ENCODE results near the gene PLCB1. TPM values are rescaled to one million over a fixed set of nuclear protein-coding genes. Genes with fewer than 3 reads are reported as not detected.

PLCB1 gene
- total and polyA plus RNA-seq, 10 of the 15 experiments (the other 5 are each of a cell fraction or from before 2014, with no cell fraction given): 0.05 to 5.3 (median 0.17) TPM; not detected in 1

- ATAC-seq (no peak), DNase-seq (ENCODE audit: low read depth, low spot score) (no peak), FAIRE-seq (no peak)
- no peaks in the 10 kb centered on the region for H4K20me1 ChIP-seq (ENCODE audit: control insufficient read depth, insufficient read depth)
- RAD21 ChIA-PET (ENCODE audit: unreplicated experiment): interaction anchor here (4.0 to 4.2 kb wide), 2 partner anchors 675 to 784 kb away, joined by 66 to 72 read pairs; no protein-coding TSS in a partner anchor
- 0% methylated on average over 4 of the region's 4 CpGs for WGBS (ENCODE audit: insufficient coverage, insufficient replicate concordance, low lambda C conversion rate, missing lambda C conversion rate)
- POLR2A ChIA-PET: no interaction called here
- H3K9ac ChIP-seq (ENCODE audit: control insufficient read depth, insufficient read depth, low read length): no peak overlapping the region
- H3K4me2 ChIP-seq (ENCODE audit: control insufficient read depth, insufficient read depth): no peak overlapping the region
- intact Hi-C loops (cut with micrococcal nuclease; ENCODE audit: unreplicated experiment): loop anchor here (2.0 to 5.0 kb wide), 4 partner anchors 183 to 587 kb away; partner anchors contain the start of gene PLCB1
- H3K27ac ChIP-seq (ENCODE audit: control insufficient read depth, insufficient read depth): no peak overlapping the region
- no peaks in the 10 kb centered on the region for H3K4me1 ChIP-seq (ENCODE audit: control insufficient read depth, insufficient read depth, low read length)
- H3K4me3 ChIP-seq: no peak overlapping the region
- CTCF ChIA-PET: interaction anchor here (0.7 to 7.5 kb wide), 14 partner anchors 12 to 784 kb away, joined by 3 to 193 read pairs (median 12); partner anchors contain the start of gene PLCB1
- H3K9me3 ChIP-seq (replicated peaks; ENCODE audit: control insufficient read depth, insufficient read depth, low read length): no peaks in the 10 kb centered on the region
- H3K36me3 ChIP-seq (ENCODE audit: control insufficient read depth in 2 of 2, insufficient read depth in 2 of 2, low read length in 1 of 2): no peaks in the 10 kb centered on the region
- TF ChIP-seq IKZF1 (conservative IDR thresholded peaks at IDR 0.05): no peak
- no peak for TF ChIP-seq ZBTB40 (IDR thresholded peaks at IDR 0.05; ENCODE audit: borderline replicate concordance)
- TF ChIP-seq TCF3 (IDR thresholded peaks at IDR 0.05; ENCODE audit: borderline replicate concordance, insufficient read depth, low read depth, low read length): no peak
- H3K27me3 ChIP-seq (replicated peaks in 1 of 2; ENCODE audit: control insufficient read depth in 2 of 2, insufficient read depth in 2 of 2, low read length in 1 of 2): peaks cover 1 to 2% of the 10 kb centered on the region in 2 experiments; a peak in 2 of 4 replicates
- H2AFZ ChIP-seq (ENCODE audit: control insufficient read depth, low read depth, low read length): no peak overlapping the region
- H3K79me2 ChIP-seq (ENCODE audit: control insufficient read depth, insufficient read depth, low read length): no peaks in the 10 kb centered on the region
- in situ Hi-C loops (cut with MboI): loop anchor here (5.0 kb wide), 2 partner anchors 583 to 678 kb away; no protein-coding TSS in a partner anchor
- SMC1A ChIA-PET (ENCODE audit: uncharacterized antibody, unreplicated experiment): interaction anchor here (1.5 to 5.0 kb wide), 4 partner anchors 167 to 784 kb away, joined by 4 to 86 read pairs (median 32); no protein-coding TSS in a partner anchor
- no TSS peak for BruUV-seq (replicated peaks)
These were observed 588.0 kb downstream of the PLCB1 start for GRCh38 chr20:8720089-8720488.
